Muscle layer of duodenum (tissue), 2 donors: Measurements from ENCODE around the gene QPRT.
"Not testable (repeated sequence)": the region's sequence is repeated elsewhere in the genome, so short reads cannot be mapped to it uniquely, and the experiment has no call there.

Experiments used
- H3K27ac ChIP-seq: one replicate; pipeline ENCODE4 v1.7.0; 2013; ENCODE audit warnings: mild to moderate bottlenecking, low read length
- H3K27me3 ChIP-seq: one replicate; pipeline ENCODE4 v1.7.0; 2013; ENCODE audit warnings: low read depth, mild to moderate bottlenecking, control low read depth, low read length
- H3K36me3 ChIP-seq, 2 donors: one replicate each; pipeline ENCODE4 v1.7.0; 2013; ENCODE audit warnings: low read length in 2 of 2, control low read depth in 1 of 2, mild to moderate bottlenecking in 1 of 2; ENCODE audit not compliant: insufficient read depth in 2 of 2, control insufficient read depth in 1 of 2
- H3K4me1 ChIP-seq, 2 donors: one replicate each; pipeline ENCODE4 v1.7.0; 2013; ENCODE audit warnings: low read length in 2 of 2, mild to moderate bottlenecking in 2 of 2, control low read depth in 1 of 2, moderate library complexity in 1 of 2; ENCODE audit not compliant: insufficient read depth in 2 of 2, control insufficient read depth in 1 of 2
- H3K4me3 ChIP-seq, 2 donors: one replicate each; pipeline ENCODE4 v1.7.0; 2013; ENCODE audit warnings: low read length in 2 of 2, low read depth in 1 of 2, mild to moderate bottlenecking in 1 of 2
- H3K9me3 ChIP-seq, 2 donors: one replicate each; pipeline ENCODE4 v1.7.0; 2013; ENCODE audit warnings: low read length in 2 of 2, control low read depth in 1 of 2, mild to moderate bottlenecking in 1 of 2; ENCODE audit not compliant: control insufficient read depth in 1 of 2
- donor health status: healthy.

QPRT gene

DNA sequence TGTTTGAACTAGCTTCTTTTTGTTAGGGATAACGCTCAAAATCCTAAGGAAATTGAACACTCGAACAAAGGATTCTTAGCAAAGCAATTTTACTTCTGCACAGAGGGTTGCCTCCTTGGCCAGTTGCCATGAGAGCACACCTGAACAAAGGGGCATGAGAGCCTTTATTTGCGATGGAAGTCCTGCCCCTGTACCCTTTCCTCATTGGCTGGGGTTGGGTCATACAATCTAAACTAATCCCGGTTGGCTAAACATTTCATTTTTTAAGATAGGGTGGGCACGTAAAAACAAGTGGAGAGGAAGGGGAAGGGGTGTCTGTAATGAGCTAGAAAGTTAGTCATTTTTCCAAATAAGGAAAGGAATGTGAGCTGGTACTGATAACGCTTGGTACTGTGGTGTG, 30.7 kb downstream of the QPRT start:
- not testable (repeated sequence) for H3K36me3 ChIP-seq, H3K4me3 ChIP-seq, H3K27me3 ChIP-seq, H3K27ac ChIP-seq, H3K9me3 ChIP-seq, H3K4me1 ChIP-seq

DNA sequence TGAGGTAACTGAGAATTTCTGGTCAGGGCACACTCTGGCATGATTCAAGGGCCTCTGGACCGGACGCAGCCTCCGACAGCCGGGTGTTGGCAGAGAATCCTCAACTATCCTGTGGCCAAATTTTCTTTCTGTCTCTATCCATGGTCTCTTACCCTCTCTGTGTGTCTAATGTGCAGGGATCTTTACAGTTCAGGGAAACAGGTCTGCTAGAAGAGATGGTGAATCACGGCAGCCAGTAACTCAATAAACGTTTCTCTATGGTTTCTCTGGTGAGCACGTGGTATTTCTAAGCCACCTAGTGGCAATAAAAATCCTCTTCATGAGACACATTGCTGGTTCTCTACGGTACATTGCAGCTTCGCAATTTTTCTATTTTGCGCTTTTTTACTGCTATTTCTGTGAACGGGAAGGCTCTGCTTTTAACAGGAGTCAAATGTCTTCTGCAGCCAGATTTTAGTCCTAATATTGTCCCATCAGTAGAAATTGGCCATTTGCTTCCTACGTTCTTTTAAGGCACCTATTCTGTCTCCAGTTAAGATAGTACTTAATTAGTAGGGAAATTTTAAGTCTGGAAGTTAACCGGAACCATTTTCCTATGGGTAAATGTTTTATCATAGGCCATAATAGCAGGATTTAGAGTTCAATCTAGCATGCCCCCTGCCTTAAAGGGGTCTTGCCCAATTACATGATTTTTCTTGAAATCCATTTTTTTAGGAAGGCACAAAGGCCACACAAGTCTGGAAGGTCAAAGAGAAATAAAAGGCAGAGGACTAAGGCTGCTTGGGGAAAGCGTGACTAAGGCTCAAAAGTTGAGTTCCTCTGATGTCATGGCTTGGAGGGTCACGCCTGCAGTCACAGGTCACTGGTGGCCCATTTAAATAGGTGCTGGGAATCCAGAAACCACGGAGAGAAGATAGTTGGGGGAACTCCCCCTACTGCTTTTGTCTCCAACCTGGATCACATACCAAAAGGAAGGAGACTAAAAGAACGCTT, 31.5 kb downstream of the QPRT start:
- no peak overlapping the region for H3K4me3 ChIP-seq
- no peaks in the 10 kb centered on the region for H3K27me3 ChIP-seq
- H3K36me3 ChIP-seq, result no peaks in the 10 kb centered on the region
- H3K9me3 ChIP-seq, result no peaks in the 10 kb centered on the region
- H3K4me1 ChIP-seq, result peaks cover 0 to 5% of the 10 kb centered on the region in 2 donors
- no peak overlapping the region for H3K27ac ChIP-seq

DNA sequence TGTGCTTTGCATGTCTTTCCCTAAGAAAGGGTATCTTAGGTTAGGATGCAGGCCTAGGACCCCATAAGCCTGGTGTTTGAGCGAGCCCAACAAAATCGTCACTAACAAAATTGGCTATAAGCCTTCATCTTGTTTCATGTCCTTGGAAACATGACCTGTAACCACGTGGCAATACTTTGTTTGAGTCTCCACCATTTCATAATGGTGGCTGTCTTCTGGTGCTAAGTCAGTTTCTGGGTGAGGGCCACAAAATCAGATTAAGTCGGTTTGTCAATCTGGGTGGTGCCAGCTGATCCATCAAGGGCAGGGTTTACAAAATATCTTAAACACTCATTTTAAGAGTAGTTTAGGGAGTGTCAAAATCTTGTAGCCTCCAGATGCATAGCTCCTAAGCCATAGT, 33.8 kb downstream of the QPRT start:
- H3K36me3 ChIP-seq, result no peaks in the 10 kb centered on the region
- H3K27ac ChIP-seq, result no peak overlapping the region
- H3K4me1 ChIP-seq, result peaks cover 0 to 5% of the 10 kb centered on the region in 2 donors
- no peaks in the 10 kb centered on the region for H3K9me3 ChIP-seq
- no peak overlapping the region for H3K4me3 ChIP-seq
- no peaks in the 10 kb centered on the region for H3K27me3 ChIP-seq

DNA sequence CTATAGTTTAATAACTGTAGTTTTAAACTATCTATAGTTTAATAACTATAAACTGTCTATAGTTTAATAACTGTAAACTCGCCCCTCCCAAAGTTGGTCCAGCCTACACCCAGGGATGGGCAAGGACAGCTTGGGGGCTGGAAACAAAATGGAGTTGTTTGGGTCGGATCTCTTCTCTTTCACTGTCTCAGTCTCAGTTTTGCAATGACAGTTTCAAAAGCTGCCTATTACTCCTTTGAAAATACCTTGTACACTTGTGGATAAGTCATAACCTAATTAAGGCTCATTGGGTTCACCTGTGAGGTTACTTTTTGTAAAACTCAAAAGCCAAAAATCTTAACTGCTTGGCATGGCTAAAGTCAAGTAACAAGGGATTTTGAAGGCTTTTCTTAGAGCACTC, 35.4 kb downstream of the QPRT start:
- H3K27ac ChIP-seq, result no peak overlapping the region
- H3K4me3 ChIP-seq, result no peak overlapping the region
- no peaks in the 10 kb centered on the region for H3K27me3 ChIP-seq
- H3K4me1 ChIP-seq, result peaks cover 0 to 5% of the 10 kb centered on the region in 2 donors
- no peaks in the 10 kb centered on the region for H3K9me3 ChIP-seq
- no peaks in the 10 kb centered on the region for H3K36me3 ChIP-seq

DNA sequence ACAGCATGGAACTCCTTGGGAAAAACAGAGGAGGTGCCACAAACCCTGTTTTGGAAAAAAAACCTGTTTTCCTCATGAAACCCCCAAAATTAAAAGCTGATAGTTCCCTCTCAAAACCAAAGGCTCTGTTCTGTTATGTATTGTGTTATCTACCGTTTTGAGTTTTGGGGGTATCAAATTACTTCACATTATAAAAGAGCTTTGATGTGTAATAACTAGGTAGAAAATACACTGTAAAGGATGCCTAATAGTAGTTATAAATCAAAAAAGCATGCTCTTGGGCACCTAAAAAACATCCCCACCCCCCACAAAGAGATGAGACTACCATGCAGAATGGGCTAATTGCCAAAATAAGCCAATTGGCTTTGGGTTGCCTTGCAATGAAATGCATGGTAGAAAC, 36.0 kb downstream of the QPRT start:
- no peak overlapping the region for H3K27ac ChIP-seq
- no peaks in the 10 kb centered on the region for H3K9me3 ChIP-seq
- peaks cover 0 to 5% of the 10 kb centered on the region in 2 donors for H3K4me1 ChIP-seq
- H3K27me3 ChIP-seq, result no peaks in the 10 kb centered on the region
- no peak overlapping the region for H3K4me3 ChIP-seq
- H3K36me3 ChIP-seq, result no peaks in the 10 kb centered on the region

DNA sequence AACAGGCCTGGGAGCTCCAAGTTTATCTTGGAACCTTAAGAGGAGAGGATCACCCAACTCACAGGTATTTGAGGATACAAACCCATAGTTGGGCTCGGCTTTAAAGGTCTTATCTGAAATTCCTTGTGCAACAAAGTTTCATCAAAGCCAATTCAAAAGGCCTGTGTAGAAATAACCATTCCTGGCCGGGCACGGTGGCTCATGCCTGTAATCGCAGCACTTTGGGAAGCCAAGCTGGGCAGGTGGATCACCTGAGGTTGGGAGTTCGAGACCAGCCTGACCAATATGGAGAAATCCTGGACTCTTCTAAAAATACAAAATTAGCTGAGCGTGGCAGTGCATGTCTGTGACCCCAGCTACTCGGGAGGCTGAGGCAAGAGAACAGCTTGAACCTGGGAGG, 38.1 kb downstream of the QPRT start:
- Histone ChIP-seq H3K4me3 (no peak overlapping the region), H3K4me1 (no peaks in the 10 kb centered on the region), H3K9me3 (no peaks in the 10 kb centered on the region), H3K36me3 (no peaks in the 10 kb centered on the region), H3K27ac (no peak overlapping the region), H3K27me3 (no peaks in the 10 kb centered on the region)

DNA sequence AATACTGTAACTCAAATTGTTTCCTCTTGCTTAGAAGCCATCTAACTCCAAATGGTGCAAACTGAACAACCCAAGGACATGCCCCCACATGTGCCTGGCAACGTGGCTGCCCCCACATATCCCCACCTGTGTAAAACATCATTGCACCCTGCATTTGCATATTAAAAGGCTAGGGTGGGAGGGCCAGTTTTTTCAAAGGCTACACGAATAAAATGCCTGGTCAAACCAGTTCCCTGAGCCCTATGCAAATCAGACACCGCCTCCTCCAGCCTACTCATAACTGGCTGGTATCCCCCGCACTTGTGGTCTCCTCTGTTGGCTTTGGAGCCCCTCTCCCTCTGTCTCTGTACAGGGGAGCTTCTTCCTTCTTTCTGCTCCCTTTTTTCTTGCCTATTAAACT, 40.1 kb downstream of the QPRT start:
- Histone ChIP-seq H3K27me3 (no peaks in the 10 kb centered on the region), H3K27ac (no peak overlapping the region), H3K9me3 (no peaks in the 10 kb centered on the region), H3K4me1 (no peaks in the 10 kb centered on the region), H3K4me3 (no peak overlapping the region), H3K36me3 (no peaks in the 10 kb centered on the region)

DNA sequence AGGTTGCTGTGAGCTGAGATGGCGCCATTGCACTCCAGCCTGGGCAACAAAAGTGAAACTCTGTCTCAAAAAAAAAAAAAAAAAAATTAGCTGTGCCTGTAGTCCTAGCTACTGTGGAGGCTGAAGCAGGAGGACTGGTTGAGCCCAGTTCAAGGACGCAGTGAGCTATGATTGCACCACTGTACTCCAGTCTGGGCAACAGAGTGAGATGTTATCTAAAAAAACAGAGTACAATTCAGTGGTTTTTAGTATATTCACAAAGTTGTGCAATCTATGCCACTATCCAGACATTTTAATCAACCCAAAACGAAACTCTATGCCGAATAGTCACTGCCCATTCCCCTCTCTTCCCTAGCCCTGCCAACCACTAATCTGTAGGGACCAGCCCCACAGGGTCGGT, 41.7 kb downstream of the QPRT start:
- no peaks in the 10 kb centered on the region for H3K27me3 ChIP-seq
- no peaks in the 10 kb centered on the region for H3K9me3 ChIP-seq
- no peak overlapping the region for H3K4me3 ChIP-seq
- H3K27ac ChIP-seq, result no peak overlapping the region
- H3K4me1 ChIP-seq, result no peaks in the 10 kb centered on the region
- H3K36me3 ChIP-seq, result no peaks in the 10 kb centered on the region

DNA sequence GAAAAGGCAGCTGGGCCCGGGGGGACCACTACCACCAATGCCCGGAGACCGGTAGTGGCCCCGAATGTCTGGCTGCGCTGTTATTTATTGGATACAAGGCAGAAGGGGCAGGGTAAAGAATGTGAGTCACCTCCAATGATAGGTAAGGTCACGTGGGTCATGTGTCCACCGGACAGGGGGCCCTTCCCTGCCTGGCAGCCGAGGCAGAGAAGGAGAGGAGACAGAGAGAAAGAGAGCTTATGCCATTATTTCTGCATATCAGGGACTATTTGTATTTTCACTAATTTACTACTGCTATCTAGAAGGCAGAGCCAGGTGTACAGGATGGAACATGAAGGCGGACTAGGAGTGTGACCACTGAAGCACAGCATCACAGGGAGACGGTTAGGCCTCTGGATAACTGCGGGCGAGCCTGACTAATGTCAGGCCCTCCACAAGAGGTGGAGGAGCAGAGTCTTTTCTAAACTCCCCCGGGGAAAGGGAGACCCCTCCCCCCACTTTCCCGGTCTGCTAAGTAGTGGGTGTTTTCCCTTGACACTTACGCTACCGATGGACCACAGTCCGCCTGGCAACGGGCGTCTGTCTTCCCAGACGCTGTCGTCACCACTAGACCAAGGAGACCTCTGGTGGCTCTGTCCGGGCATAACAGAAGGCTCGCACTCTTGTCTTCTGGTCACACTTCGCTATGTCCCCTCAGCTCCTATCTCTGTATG, 42.3 kb downstream of the QPRT start:
- not testable (repeated sequence) for H3K27me3 ChIP-seq, H3K36me3 ChIP-seq, H3K4me1 ChIP-seq, H3K9me3 ChIP-seq, H3K4me3 ChIP-seq, H3K27ac ChIP-seq

DNA sequence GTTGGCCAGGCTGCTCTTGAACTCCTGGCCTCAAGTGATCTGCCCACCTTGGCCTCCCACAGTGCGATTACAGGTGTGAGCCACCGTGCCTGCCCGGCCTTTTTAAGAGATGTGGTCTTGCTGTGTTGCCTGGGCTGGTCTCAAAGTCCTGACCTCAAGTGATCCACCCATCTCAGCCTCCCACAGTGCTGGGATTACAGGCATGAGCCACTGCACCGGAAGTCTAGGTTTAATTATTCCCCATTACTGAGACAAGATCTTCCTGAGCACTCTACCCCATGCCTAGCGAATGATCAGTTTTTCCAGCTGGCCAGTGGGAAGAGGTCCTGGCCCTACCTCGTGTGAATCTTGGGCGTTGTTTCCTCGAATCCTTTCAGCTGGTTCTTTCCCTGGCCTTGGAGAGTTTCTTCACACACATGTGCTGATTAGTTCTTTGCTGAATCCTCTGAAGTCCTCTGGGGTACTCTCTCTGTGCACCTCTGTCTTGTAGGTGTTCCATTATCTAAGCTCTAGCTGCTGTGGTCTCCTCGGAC, 47.9 kb downstream of the QPRT start:
- no peaks in the 10 kb centered on the region for H3K4me1 ChIP-seq
- no peak overlapping the region for H3K27ac ChIP-seq
- H3K27me3 ChIP-seq, result no peaks in the 10 kb centered on the region
- H3K36me3 ChIP-seq, result no peaks in the 10 kb centered on the region
- no peaks in the 10 kb centered on the region for H3K9me3 ChIP-seq
- no peak overlapping the region for H3K4me3 ChIP-seq

DNA sequence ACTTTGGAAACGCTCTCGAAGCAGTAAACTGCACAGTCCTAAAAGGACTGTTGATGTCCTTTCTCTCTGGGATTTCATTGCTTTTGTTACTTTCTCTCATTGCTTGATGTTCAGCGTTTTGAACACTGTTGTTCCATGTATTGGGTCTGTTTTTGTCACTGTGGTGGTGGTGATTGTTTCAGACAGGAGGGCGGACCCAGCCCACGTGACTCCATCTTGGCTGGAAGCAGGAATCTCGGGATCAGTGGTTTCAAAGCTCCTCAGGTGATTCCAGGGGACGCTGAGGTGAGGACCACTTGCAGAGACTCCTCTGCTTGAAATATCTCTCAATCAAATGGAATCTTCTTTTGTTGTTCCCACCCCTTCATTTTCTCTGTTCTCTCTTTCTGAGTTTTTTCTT, 48.5 kb downstream of the QPRT start:
- no peaks in the 10 kb centered on the region for H3K27me3 ChIP-seq
- no peaks in the 10 kb centered on the region for H3K4me1 ChIP-seq
- no peak overlapping the region for H3K27ac ChIP-seq
- no peaks in the 10 kb centered on the region for H3K36me3 ChIP-seq
- no peak overlapping the region for H3K4me3 ChIP-seq
- no peaks in the 10 kb centered on the region for H3K9me3 ChIP-seq
